SU-DHL-6 (cell line): ENCODE results near the gene DDX17.

Experiments used
- H2AFZ ChIP-seq: fragments of 200-600 bp; sonication (generic); 2 replicates; pipeline ENCODE4 v1.6.1; 2014; ENCODE audit warnings: low read depth, mild to moderate bottlenecking, moderate library complexity, mixed read lengths, antibody characterized with exemption, low read length; ENCODE audit not compliant: severe bottlenecking
- H3F3A ChIP-seq: fragments of 200-600 bp; shearing (Covaris generic); 2 replicates; pipeline ENCODE4 v1.6.0; 2016; ENCODE audit warnings: antibody characterized with exemption, mild to moderate bottlenecking; ENCODE audit not compliant: insufficient read depth
- H3K27ac ChIP-seq: fragments of 200-600 bp; sonication (generic); 2 replicates; pipeline ENCODE4 v1.5.1; 2016; ENCODE audit warnings: low read depth, mild to moderate bottlenecking, low read length, moderate library complexity, mixed read lengths
- H3K27me3 ChIP-seq: fragments of 200-600 bp; sonication (generic), shearing (Covaris generic); 2 replicates; pipeline ENCODE4 v1.6.0; 2014; ENCODE audit warnings: mild to moderate bottlenecking, low read length
- H3K36me3 ChIP-seq: fragments of 200-600 bp; sonication (generic); 2 replicates; pipeline ENCODE4 v1.6.1; 2014; ENCODE audit warnings: mild to moderate bottlenecking, low read length, mixed read lengths
- H3K4me2 ChIP-seq: fragments of 300-600, 200-600 bp; shearing (Covaris generic), sonication (generic); 2 replicates; pipeline ENCODE4 v1.6.0; 2014; ENCODE audit warnings: low read length, low read depth, mild to moderate bottlenecking; ENCODE audit not compliant: poor library complexity, severe bottlenecking
- H3K4me3 ChIP-seq: fragments of 200-600 bp; sonication (generic); 2 replicates; pipeline ENCODE4 v1.5.1; 2014; ENCODE audit warnings: antibody characterized with exemption, low read length, mild to moderate bottlenecking, mixed read lengths; ENCODE audit not compliant: insufficient read depth, poor library complexity, severe bottlenecking
- H3K79me2 ChIP-seq: fragments of 200-600 bp; sonication (generic); 2 replicates; pipeline ENCODE4 v1.6.1; 2014; ENCODE audit warnings: mild to moderate bottlenecking, low read length, moderate library complexity; ENCODE audit not compliant: insufficient read depth
- H3K9ac ChIP-seq: fragments of 200-600 bp; sonication (generic); 2 replicates; pipeline ENCODE4 v1.7.0; 2014; ENCODE audit warnings: mild to moderate bottlenecking, low read length
- H3K9me2 ChIP-seq: fragments of 200-600 bp; sonication (generic); replicated peaks from 2 replicates; pipeline ENCODE4 v1.6.1; 2014; ENCODE audit warnings: low read length; ENCODE audit not compliant: insufficient read depth
- H3K9me3 ChIP-seq: fragments of 200-600 bp; sonication (generic); 2 replicates; pipeline ENCODE4 v1.6.1; 2014; ENCODE audit warnings: low read length, mixed read lengths; ENCODE audit not compliant: insufficient read depth
- H4K20me1 ChIP-seq: fragments of 200-600 bp; sonication (generic); 2 replicates; pipeline ENCODE4 v1.6.1; 2014; ENCODE audit warnings: low read depth, mild to moderate bottlenecking, antibody characterized with exemption, low read length, moderate library complexity, mixed read lengths
- CTCF ChIP-seq: fragments of 200-600 bp; sonication (generic); IDR thresholded peaks from one replicate; pipeline ENCODE4 v1.5.1; 2017; ENCODE audit warnings: antibody characterized with exemption, mild to moderate bottlenecking, low read length, moderate library complexity; ENCODE audit not compliant: insufficient read depth, poor library complexity, severe bottlenecking
- EZH2phosphoT487 ChIP-seq: fragments of 200-600 bp; sonication (generic), shearing (Covaris generic); conservative IDR thresholded peaks from 2 replicates; pipeline ENCODE4 v1.6.1; 2018; ENCODE audit warnings: mild to moderate bottlenecking, antibody characterized with exemption, low read length, moderate library complexity, mixed read lengths

The DDX17 gene

GRCh38 chr22:38436629-38437395 is 69.3 kb downstream of the DDX17 start:
- Histone ChIP-seq H2AFZ (no peak overlapping the region), H3K27ac (no peak overlapping the region), H4K20me1 (no peaks in the 10 kb centered on the region)

GRCh38 chr22:38435965-38436364 is 70.1 kb downstream of the DDX17 start:
- Histone ChIP-seq H3K79me2 (no peaks in the 10 kb centered on the region), H3F3A (no peaks in the 10 kb centered on the region), H3K4me3 (no peak overlapping the region), H3K9me2 (no peaks in the 10 kb centered on the region), H2AFZ (no peak overlapping the region), H4K20me1 (no peaks in the 10 kb centered on the region), H3K4me2 (no peak overlapping the region), H3K9me3 (no peaks in the 10 kb centered on the region), H3K27me3 (no peaks in the 10 kb centered on the region), H3K36me3 (no peaks in the 10 kb centered on the region), H3K27ac (no peak overlapping the region), H3K9ac (no peak overlapping the region)
- TF ChIP-seq EZH2phosphoT487 (no peak), CTCF (no peak)

More at GRCh38 chr22:38436629-38437395, 69.3 kb downstream of the DDX17 start:
- Histone ChIP-seq H3K9ac (no peak overlapping the region), H3K36me3 (no peaks in the 10 kb centered on the region), H3K9me3 (no peaks in the 10 kb centered on the region), H3K79me2 (no peaks in the 10 kb centered on the region), H3K4me2 (no peak overlapping the region), H3K27me3 (no peaks in the 10 kb centered on the region), H3K9me2 (no peaks in the 10 kb centered on the region), H3F3A (no peaks in the 10 kb centered on the region), H3K4me3 (no peak overlapping the region)
- TF ChIP-seq EZH2phosphoT487: no peak
- TF ChIP-seq CTCF: no peak

GRCh38 chr22:38435010-38435409 is 71.1 kb downstream of the DDX17 start:
- TF ChIP-seq EZH2phosphoT487: no peak
- TF ChIP-seq CTCF: no peak
- Histone ChIP-seq H3K27me3 (no peaks in the 10 kb centered on the region), H3K4me2 (no peak overlapping the region), H3F3A (no peaks in the 10 kb centered on the region), H3K9me2 (no peaks in the 10 kb centered on the region), H3K27ac (no peak overlapping the region), H3K36me3 (no peaks in the 10 kb centered on the region), H3K9me3 (no peaks in the 10 kb centered on the region), H3K79me2 (no peaks in the 10 kb centered on the region), H3K4me3 (no peak overlapping the region), H4K20me1 (no peaks in the 10 kb centered on the region), H2AFZ (no peak overlapping the region), H3K9ac (no peak overlapping the region)
